ENCODE measurements around the gene THAP4.

DNA sequence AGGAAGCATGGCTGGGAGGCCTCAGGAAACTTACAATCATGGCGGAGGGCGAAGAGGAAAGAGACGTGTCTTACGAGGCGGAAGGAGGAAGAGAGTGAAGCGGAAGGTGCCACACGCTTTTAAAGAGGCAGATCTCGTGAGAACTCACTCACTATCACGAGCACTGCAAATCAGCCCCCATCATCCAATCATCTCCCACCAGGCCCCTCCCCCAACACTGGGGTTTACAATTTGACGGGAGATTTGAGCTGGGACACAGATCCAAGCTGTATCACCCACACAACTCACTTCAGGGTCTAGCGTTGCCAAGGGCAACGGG is 83.5 kb downstream of the THAP4 start:
- TF ChIP-seq, protein P1, sequence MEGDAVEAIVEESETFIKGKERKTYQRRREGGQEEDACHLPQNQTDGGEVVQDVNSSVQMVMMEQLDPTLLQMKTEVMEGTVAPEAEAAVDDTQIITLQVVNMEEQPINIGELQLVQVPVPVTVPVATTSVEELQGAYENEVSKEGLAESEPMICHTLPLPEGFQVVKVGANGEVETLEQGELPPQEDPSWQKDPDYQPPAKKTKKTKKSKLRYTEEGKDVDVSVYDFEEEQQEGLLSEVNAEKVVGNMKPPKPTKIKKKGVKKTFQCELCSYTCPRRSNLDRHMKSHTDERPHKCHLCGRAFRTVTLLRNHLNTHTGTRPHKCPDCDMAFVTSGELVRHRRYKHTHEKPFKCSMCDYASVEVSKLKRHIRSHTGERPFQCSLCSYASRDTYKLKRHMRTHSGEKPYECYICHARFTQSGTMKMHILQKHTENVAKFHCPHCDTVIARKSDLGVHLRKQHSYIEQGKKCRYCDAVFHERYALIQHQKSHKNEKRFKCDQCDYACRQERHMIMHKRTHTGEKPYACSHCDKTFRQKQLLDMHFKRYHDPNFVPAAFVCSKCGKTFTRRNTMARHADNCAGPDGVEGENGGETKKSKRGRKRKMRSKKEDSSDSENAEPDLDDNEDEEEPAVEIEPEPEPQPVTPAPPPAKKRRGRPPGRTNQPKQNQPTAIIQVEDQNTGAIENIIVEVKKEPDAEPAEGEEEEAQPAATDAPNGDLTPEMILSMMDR (IDR thresholded peaks at IDR 0.05; ENCODE audit: insufficient read depth, low read depth, low read length) = no peak
- TF ChIP-seq EZH2 (IDR thresholded peaks at IDR 0.05; ENCODE audit: insufficient read depth, low read length) = no peak
